ENCODE measurements around the gene PFN3. TPM values are rescaled to one million over a fixed set of nuclear protein-coding genes. Genes with fewer than 3 reads are reported as not detected.
A peak's percentile ranks its signal among the peaks of the same experiment; 100 is the strongest.

Gene PFN3
- total RNA-seq, 3 donors from 2014 or later (not counting 1 experiment from before 2014, with no cell fraction given): not detected

DNA sequence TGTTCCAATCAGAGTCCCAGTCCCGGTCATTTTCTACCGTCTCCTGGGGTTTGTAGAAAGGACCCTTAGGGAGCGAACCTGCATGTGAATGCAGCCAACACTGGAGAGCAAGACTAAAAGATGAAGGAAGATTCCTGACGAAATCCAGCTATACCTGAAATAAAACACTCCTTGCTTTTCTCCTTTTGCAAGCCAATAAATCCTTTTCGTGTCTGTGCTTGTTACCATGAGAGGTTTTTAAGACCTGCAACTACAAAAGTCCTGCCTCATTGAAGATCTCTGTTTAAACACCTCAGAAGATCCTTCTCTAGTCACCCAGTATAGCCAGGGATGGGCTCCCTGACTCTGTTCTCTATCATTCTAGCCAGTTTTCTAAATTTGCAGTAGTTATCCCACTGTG, 26.2 kb downstream of the PFN3 start:
- Histone ChIP-seq H3K36me3 (ENCODE audit: control insufficient read depth, insufficient read depth, low read length) (peaks cover 31% of the 10 kb centered on the region), H3K4me1 (ENCODE audit: control insufficient read depth, insufficient read depth, low read length) (peaks cover 47% of the 10 kb centered on the region), H3K9me3 (ENCODE audit: control insufficient read depth, insufficient read depth, low read length) (no peaks in the 10 kb centered on the region), H3K27me3 (ENCODE audit: control insufficient read depth, insufficient read depth, low read length) (no peaks in the 10 kb centered on the region), H3K27ac (ENCODE audit: low read length) (no peak overlapping the region), H3K4me3 (ENCODE audit: low read length) (no peak overlapping the region)
- Mint-ChIP-seq H3K27ac (peak overlapping the region in 1 of 2 donors; percentile 38), H3K36me3 (no peaks in the 10 kb centered on the region), H3K27me3 (ENCODE audit: low read depth in 2 of 2) (no peaks in the 10 kb centered on the region), H3K4me3 (peak overlapping the region; percentile 21), H3K4me1 (peaks cover 12 to 22% of the 10 kb centered on the region in 2 donors), H3K9me3 (no peaks in the 10 kb centered on the region)
- no peak for ATAC-seq
- WGBS (ENCODE audit: insufficient coverage): 97% methylated on average over 5 of the region's 5 CpGs
- DNase-seq: no peak
- intact Hi-C loops (cut with micrococcal nuclease): no loop called here
- no peak for TF ChIP-seq CTCF (IDR thresholded peaks at IDR 0.05)

- DNase-seq (no peak), ATAC-seq (no peak)
- Mint-ChIP-seq H3K36me3 (no peaks in the 10 kb centered on the region), H3K9me3 (no peaks in the 10 kb centered on the region), H3K27me3 (ENCODE audit: low read depth in 2 of 2) (no peaks in the 10 kb centered on the region), H3K4me3 (peak overlapping the region; percentile 21), H3K27ac (peak overlapping the region in 1 of 2 donors; percentile 38), H3K4me1 (peaks cover 16 to 26% of the 10 kb centered on the region in 2 donors)
- 73% methylated on average over 6 of the region's 6 CpGs for WGBS (ENCODE audit: insufficient coverage)
- H3K4me3 ChIP-seq (ENCODE audit: low read length): no peak overlapping the region
- H3K4me1 ChIP-seq (ENCODE audit: control insufficient read depth, insufficient read depth, low read length): peaks cover 47% of the 10 kb centered on the region
- intact Hi-C loops (cut with micrococcal nuclease): no loop called here
- H3K36me3 ChIP-seq (ENCODE audit: control insufficient read depth, insufficient read depth, low read length): peaks cover 35% of the 10 kb centered on the region
- TF ChIP-seq CTCF (IDR thresholded peaks at IDR 0.05): no peak
- H3K27ac ChIP-seq (ENCODE audit: low read length): peak overlapping the region; percentile 20
- no peaks in the 10 kb centered on the region for H3K27me3 ChIP-seq (ENCODE audit: control insufficient read depth, insufficient read depth, low read length)
- no peaks in the 10 kb centered on the region for H3K9me3 ChIP-seq (ENCODE audit: control insufficient read depth, insufficient read depth, low read length)
Measured at GRCh38 chr5:177373806-177374205, 26.7 kb downstream of the PFN3 start.

- no peaks in the 10 kb centered on the region for H3K9me3 ChIP-seq (ENCODE audit: control insufficient read depth, insufficient read depth, low read length)
- H3K4me1 ChIP-seq (ENCODE audit: control insufficient read depth, insufficient read depth, low read length): peaks cover 47% of the 10 kb centered on the region
- no peaks in the 10 kb centered on the region for H3K36me3 Mint-ChIP-seq
- ATAC-seq: peak in 2 of 3 donors; percentile 33 to 41
- peaks cover 22 to 32% of the 10 kb centered on the region in 2 donors for H3K4me1 Mint-ChIP-seq
- no peak for TF ChIP-seq CTCF (IDR thresholded peaks at IDR 0.05)
- WGBS (ENCODE audit: insufficient coverage): 76% methylated on average over 6 of the region's 6 CpGs
- peak overlapping the region; percentile 33 for H3K4me3 Mint-ChIP-seq
- H3K4me3 ChIP-seq (ENCODE audit: low read length): no peak overlapping the region
- peak overlapping the region; percentile 50 to 55 for H3K27ac Mint-ChIP-seq
- intact Hi-C loops (cut with micrococcal nuclease): no loop called here
- H3K27me3 Mint-ChIP-seq (ENCODE audit: low read depth in 2 of 2): no peaks in the 10 kb centered on the region
- peak overlapping the region; percentile 20 for H3K27ac ChIP-seq (ENCODE audit: low read length)
- peak in 1 of 2 donors; percentile 56 for DNase-seq
- H3K36me3 ChIP-seq (ENCODE audit: control insufficient read depth, insufficient read depth, low read length): peaks cover 44% of the 10 kb centered on the region
- H3K27me3 ChIP-seq (ENCODE audit: control insufficient read depth, insufficient read depth, low read length): no peaks in the 10 kb centered on the region
- no peaks in the 10 kb centered on the region for H3K9me3 Mint-ChIP-seq
Measured at GRCh38 chr5:177372910-177373309, 27.6 kb downstream of the PFN3 start.
